Measurements from ENCODE around the gene CIB1. TPM values are rescaled to one million over a fixed set of nuclear protein-coding genes. Genes with fewer than 3 reads are reported as not detected.

Gene CIB1
- polyA plus RNA-seq, 1 of the 3 experiments (the other 2 are of a cell fraction): 87.9 TPM

DNA sequence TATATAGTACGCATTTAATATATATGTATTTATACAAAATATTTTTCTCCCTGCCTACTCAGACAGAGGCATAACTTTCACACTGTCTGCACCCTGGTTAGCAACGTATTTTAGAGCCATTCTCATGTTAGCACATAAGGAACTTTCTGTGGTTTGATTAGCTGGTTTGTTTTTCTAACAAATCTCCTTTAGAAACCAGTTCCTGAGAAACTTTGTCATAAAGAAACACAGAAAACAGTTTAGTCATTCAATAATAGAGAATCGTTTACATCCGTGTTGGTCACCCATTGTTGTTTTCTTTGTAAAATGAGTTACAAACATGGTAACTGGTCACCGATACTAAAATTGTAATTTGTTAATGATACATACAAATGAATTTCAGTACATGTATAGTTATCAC lies 25.8 kb upstream of the CIB1 start:
- Histone ChIP-seq H2AFZ (ENCODE audit: low read depth) (no peak overlapping the region), H3K79me2 (ENCODE audit: insufficient read depth) (no peaks in the 10 kb centered on the region), H3K27ac (ENCODE audit: low read depth in 2 of 2, low read length in 1 of 2) (no peak overlapping the region), H3F3A (replicated peaks; ENCODE audit: insufficient read depth) (no peaks in the 10 kb centered on the region), H3K4me3 (ENCODE audit: low read depth in 2 of 2, low read length in 1 of 2) (no peak overlapping the region), H3K9me2 (no peaks in the 10 kb centered on the region), H3K36me3 (replicated peaks in 1 of 2; ENCODE audit: control insufficient read depth in 1 of 2, insufficient read depth in 2 of 2, low read length in 1 of 2) (no peaks in the 10 kb centered on the region), H3K4me1 (ENCODE audit: control insufficient read depth in 1 of 2, insufficient read depth in 2 of 2, low read depth in 1 of 2, low read length in 1 of 2) (peaks cover 0 to 4% of the 10 kb centered on the region in 2 experiments; a peak in 1 of 4 replicates), H3K4me2 (no peak overlapping the region), H3K9me3 (no peaks in the 10 kb centered on the region), H4K20me1 (ENCODE audit: insufficient read depth) (no peaks in the 10 kb centered on the region), H3K27me3 (ENCODE audit: insufficient read depth) (no peaks in the 10 kb centered on the region), H3K9ac (no peak overlapping the region)
- POLR2A ChIA-PET: no interaction called here
- no peak for DNase-seq
- WGBS (ENCODE audit: low lambda C conversion rate): 83% methylated on average over 5 of the region's 5 CpGs
- CTCF ChIA-PET: no interaction called here
- TF ChIP-seq TEAD4 (IDR thresholded peaks at IDR 0.05; ENCODE audit: borderline replicate concordance, insufficient read depth): no peak
- no peak for TF ChIP-seq JUND (IDR thresholded peaks at IDR 0.05)
- TF ChIP-seq EZH2phosphoT487 (IDR thresholded peaks at IDR 0.05; ENCODE audit: borderline replicate concordance, low read depth): no peak
- no peak for TF ChIP-seq SIN3A (IDR thresholded peaks at IDR 0.05; ENCODE audit: borderline replicate concordance, low read depth, low read length)
- no peak for TF ChIP-seq ELF1 (IDR thresholded peaks at IDR 0.05)
- TF ChIP-seq CHD2 (IDR thresholded peaks at IDR 0.05; ENCODE audit: low read length, partially characterized antibody): no peak
- no peak for TF ChIP-seq GABPA (IDR thresholded peaks at IDR 0.05; ENCODE audit: low read depth)
- TF ChIP-seq, protein P1, sequence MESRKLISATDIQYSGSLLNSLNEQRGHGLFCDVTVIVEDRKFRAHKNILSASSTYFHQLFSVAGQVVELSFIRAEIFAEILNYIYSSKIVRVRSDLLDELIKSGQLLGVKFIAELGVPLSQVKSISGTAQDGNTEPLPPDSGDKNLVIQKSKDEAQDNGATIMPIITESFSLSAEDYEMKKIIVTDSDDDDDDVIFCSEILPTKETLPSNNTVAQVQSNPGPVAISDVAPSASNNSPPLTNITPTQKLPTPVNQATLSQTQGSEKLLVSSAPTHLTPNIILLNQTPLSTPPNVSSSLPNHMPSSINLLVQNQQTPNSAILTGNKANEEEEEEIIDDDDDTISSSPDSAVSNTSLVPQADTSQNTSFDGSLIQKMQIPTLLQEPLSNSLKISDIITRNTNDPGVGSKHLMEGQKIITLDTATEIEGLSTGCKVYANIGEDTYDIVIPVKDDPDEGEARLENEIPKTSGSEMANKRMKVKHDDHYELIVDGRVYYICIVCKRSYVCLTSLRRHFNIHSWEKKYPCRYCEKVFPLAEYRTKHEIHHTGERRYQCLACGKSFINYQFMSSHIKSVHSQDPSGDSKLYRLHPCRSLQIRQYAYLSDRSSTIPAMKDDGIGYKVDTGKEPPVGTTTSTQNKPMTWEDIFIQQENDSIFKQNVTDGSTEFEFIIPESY (IDR thresholded peaks at IDR 0.05; ENCODE audit: borderline replicate concordance, low read depth): no peak
- TF ChIP-seq TAF1 (IDR thresholded peaks at IDR 0.05; ENCODE audit: borderline replicate concordance, low read depth, low read length): no peak
- no peak for TF ChIP-seq FOSL2 (IDR thresholded peaks at IDR 0.05; ENCODE audit: borderline replicate concordance, low read depth)

DNA sequence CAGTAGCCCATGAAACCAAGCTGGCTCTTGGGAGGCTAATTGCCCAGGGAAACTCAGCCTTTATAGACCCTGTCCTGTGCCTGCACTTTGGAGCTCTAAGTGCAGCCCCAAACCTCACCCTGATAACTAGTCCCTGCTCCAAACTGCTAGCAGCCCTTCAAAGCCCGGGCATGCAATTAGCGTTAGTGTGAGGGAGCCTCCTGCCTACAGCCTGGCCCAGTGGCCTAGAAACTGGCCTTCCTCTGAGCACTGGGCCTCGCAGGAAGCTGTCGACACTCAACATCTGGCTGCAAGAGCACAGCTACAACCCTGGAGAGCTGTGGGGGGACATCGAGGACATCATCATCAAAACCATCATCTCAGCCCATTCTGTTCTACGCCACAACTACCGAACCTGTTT lies 24.0 kb upstream of the CIB1 start:
- Histone ChIP-seq H3K4me3 (ENCODE audit: low read depth in 2 of 2, low read length in 1 of 2) (no peak overlapping the region), H3K36me3 (replicated peaks in 1 of 2; ENCODE audit: control insufficient read depth in 1 of 2, insufficient read depth in 2 of 2, low read length in 1 of 2) (no peaks in the 10 kb centered on the region), H3K4me2 (no peak overlapping the region), H3K9ac (no peak overlapping the region), H3K9me3 (no peaks in the 10 kb centered on the region), H3K9me2 (no peaks in the 10 kb centered on the region), H4K20me1 (ENCODE audit: insufficient read depth) (no peaks in the 10 kb centered on the region), H3K79me2 (ENCODE audit: insufficient read depth) (no peaks in the 10 kb centered on the region), H3K4me1 (ENCODE audit: control insufficient read depth in 1 of 2, insufficient read depth in 2 of 2, low read depth in 1 of 2, low read length in 1 of 2) (no peaks in the 10 kb centered on the region), H3K27ac (ENCODE audit: low read depth in 2 of 2, low read length in 1 of 2) (no peak overlapping the region), H3F3A (replicated peaks; ENCODE audit: insufficient read depth) (no peaks in the 10 kb centered on the region), H2AFZ (ENCODE audit: low read depth) (no peak overlapping the region), H3K27me3 (ENCODE audit: insufficient read depth) (no peaks in the 10 kb centered on the region)
- CTCF ChIA-PET: interaction anchor here (1.1 kb wide), 1 partner anchor 43 kb away, joined by 3 read pairs; no protein-coding TSS in a partner anchor
- WGBS (ENCODE audit: low lambda C conversion rate): 90% methylated on average over 7 of the region's 7 CpGs
- no peak for DNase-seq
- POLR2A ChIA-PET: no interaction called here
- TF ChIP-seq JUND (IDR thresholded peaks at IDR 0.05) (no peak), GABPA (IDR thresholded peaks at IDR 0.05; ENCODE audit: low read depth) (no peak), FOXJ3 (CRISPR knock-in tag; IDR thresholded peaks at IDR 0.05) (no peak), SMC3 (IDR thresholded peaks at IDR 0.05; ENCODE audit: low read depth, low read length) (no peak), RAD21 (IDR thresholded peaks at IDR 0.05; ENCODE audit: low read length) (no peak), TAF1 (IDR thresholded peaks at IDR 0.05; ENCODE audit: borderline replicate concordance, low read depth, low read length) (no peak), SIN3A (IDR thresholded peaks at IDR 0.05; ENCODE audit: borderline replicate concordance, low read depth, low read length) (no peak)
- TF ChIP-seq, protein P2, sequence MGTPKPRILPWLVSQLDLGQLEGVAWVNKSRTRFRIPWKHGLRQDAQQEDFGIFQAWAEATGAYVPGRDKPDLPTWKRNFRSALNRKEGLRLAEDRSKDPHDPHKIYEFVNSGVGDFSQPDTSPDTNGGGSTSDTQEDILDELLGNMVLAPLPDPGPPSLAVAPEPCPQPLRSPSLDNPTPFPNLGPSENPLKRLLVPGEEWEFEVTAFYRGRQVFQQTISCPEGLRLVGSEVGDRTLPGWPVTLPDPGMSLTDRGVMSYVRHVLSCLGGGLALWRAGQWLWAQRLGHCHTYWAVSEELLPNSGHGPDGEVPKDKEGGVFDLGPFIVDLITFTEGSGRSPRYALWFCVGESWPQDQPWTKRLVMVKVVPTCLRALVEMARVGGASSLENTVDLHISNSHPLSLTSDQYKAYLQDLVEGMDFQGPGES (IDR thresholded peaks at IDR 0.05; ENCODE audit: low read depth, low read length): no peak
- TF ChIP-seq, protein P3, sequence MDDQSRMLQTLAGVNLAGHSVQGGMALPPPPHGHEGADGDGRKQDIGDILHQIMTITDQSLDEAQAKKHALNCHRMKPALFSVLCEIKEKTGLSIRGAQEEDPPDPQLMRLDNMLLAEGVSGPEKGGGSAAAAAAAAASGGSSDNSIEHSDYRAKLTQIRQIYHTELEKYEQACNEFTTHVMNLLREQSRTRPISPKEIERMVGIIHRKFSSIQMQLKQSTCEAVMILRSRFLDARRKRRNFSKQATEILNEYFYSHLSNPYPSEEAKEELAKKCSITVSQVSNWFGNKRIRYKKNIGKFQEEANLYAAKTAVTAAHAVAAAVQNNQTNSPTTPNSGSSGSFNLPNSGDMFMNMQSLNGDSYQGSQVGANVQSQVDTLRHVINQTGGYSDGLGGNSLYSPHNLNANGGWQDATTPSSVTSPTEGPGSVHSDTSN (IDR thresholded peaks at IDR 0.05): no peak
- TF ChIP-seq, protein P4, sequence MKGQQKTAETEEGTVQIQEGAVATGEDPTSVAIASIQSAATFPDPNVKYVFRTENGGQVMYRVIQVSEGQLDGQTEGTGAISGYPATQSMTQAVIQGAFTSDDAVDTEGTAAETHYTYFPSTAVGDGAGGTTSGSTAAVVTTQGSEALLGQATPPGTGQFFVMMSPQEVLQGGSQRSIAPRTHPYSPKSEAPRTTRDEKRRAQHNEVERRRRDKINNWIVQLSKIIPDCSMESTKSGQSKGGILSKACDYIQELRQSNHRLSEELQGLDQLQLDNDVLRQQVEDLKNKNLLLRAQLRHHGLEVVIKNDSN (IDR thresholded peaks at IDR 0.05; ENCODE audit: borderline replicate concordance, low read depth): no peak
- TF ChIP-seq, protein P5, sequence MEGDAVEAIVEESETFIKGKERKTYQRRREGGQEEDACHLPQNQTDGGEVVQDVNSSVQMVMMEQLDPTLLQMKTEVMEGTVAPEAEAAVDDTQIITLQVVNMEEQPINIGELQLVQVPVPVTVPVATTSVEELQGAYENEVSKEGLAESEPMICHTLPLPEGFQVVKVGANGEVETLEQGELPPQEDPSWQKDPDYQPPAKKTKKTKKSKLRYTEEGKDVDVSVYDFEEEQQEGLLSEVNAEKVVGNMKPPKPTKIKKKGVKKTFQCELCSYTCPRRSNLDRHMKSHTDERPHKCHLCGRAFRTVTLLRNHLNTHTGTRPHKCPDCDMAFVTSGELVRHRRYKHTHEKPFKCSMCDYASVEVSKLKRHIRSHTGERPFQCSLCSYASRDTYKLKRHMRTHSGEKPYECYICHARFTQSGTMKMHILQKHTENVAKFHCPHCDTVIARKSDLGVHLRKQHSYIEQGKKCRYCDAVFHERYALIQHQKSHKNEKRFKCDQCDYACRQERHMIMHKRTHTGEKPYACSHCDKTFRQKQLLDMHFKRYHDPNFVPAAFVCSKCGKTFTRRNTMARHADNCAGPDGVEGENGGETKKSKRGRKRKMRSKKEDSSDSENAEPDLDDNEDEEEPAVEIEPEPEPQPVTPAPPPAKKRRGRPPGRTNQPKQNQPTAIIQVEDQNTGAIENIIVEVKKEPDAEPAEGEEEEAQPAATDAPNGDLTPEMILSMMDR (IDR thresholded peaks at IDR 0.05): no peak

Data from SK-N-SH (cell line).